Neural cell (in vitro differentiated cells): Measurements from ENCODE around the gene GALK1.
"Not testable (repeated sequence)": the region's sequence is repeated elsewhere in the genome, so short reads cannot be mapped to it uniquely, and the experiment has no call there.

ENCODE experiments used
- POLR2AphosphoS5 ChIP-seq: IDR thresholded peaks from 2 replicates; pipeline ENCODE4 v1.6.1; 2012
- TAF1 ChIP-seq: IDR thresholded peaks from 2 replicates; pipeline ENCODE4 v1.6.1; 2012; ENCODE audit warnings: low read depth
- TF ChIP-seq, protein P1 (sequence below): fragments of 450-650 bp; IDR thresholded peaks from 2 replicates; pipeline ENCODE4 v1.5.1; 2014; ENCODE audit warnings: antibody characterized with exemption, mild to moderate bottlenecking, moderate library complexity; ENCODE audit not compliant: poor library complexity, severe bottlenecking

- TF ChIP-seq, protein P1, sequence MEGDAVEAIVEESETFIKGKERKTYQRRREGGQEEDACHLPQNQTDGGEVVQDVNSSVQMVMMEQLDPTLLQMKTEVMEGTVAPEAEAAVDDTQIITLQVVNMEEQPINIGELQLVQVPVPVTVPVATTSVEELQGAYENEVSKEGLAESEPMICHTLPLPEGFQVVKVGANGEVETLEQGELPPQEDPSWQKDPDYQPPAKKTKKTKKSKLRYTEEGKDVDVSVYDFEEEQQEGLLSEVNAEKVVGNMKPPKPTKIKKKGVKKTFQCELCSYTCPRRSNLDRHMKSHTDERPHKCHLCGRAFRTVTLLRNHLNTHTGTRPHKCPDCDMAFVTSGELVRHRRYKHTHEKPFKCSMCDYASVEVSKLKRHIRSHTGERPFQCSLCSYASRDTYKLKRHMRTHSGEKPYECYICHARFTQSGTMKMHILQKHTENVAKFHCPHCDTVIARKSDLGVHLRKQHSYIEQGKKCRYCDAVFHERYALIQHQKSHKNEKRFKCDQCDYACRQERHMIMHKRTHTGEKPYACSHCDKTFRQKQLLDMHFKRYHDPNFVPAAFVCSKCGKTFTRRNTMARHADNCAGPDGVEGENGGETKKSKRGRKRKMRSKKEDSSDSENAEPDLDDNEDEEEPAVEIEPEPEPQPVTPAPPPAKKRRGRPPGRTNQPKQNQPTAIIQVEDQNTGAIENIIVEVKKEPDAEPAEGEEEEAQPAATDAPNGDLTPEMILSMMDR, result not testable (repeated sequence)
- TF ChIP-seq POLR2AphosphoS5, TAF1: not testable (repeated sequence)
Observed at GRCh38 chr17:75759978-75760640, 4.9 kb downstream of the GALK1 start.
